Erythroblast (primary cell): ENCODE data around the gene MACROD2.

ENCODE experiments used
- GATA1 ChIP-seq: IDR thresholded peaks from 2 replicates; pipeline ENCODE4 v1.6.1; 2011; ENCODE audit warnings: low read depth, mild to moderate bottlenecking, control low read depth, low read length, moderate library complexity
- POLR2A ChIP-seq: IDR thresholded peaks from 2 replicates; pipeline ENCODE4 v1.6.1; 2011; ENCODE audit warnings: mild to moderate bottlenecking, low read length

DNA sequence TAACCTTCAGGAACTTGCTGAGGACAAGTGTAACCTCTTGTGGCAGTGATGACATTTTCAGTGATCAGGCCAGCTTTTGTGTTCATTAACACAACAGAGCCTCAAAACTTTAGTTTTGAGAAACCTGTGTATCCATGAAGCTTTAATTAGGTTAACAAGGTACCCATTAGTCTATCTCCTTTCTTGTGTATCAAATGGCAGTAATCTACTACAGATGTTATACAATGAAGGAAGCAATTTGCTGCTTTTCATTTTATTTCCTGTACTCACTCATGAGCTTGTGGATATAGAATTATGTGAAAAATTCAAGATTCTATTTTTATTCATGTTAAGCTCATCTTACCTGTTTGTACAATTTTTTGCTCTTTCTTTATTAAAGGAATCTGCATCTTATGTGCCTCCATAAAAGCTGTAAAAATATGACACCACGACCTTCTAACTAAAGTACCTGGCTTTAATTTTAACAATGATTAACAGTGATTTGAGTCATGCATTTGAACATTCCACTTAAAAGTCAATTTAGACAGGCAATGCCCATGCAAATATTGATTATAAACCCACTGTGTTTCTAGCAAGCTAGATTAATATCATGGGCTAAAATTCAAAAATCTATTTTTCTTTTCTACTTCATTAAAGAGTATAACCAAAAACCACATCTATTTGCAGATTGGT, 1680.6 kb downstream of the MACROD2 start:
- TF ChIP-seq POLR2A (no peak), GATA1 (no peak)
